HCT116 (cell line): ENCODE results near the gene NAPA. TPM values are rescaled to one million over a fixed set of nuclear protein-coding genes. Genes with fewer than 3 reads are reported as not detected.

Experiments used
- ATAC-seq: fragments of 200-7000 bp; cut with Tn5 transposase; 2 replicates; pipeline ENCODE4 v1.9.1; 2020; ENCODE audit warnings: mild to moderate bottlenecking, moderate library complexity
- BruUV-seq: library from RNA; stranded (reverse); fragments of 400-500 nt; replicated peaks from 2 replicates; lab custom pipeline; 2021; lab: Mats Ljungman, UMichigan
- CTCF ChIA-PET: fragments of 300-600 bp; sonication (Branson Sonifier 250); formaldehyde crosslinking; loops from one replicate; lab custom pipeline; 2021; ENCODE audit warnings: antibody characterized with exemption; lab: Charles Lee
- POLR2A ChIA-PET: fragments of 300-600, 350-600 bp; sonication (Branson Sonifier 250); formaldehyde crosslinking; loops from one replicate; lab custom pipeline; 2021; ENCODE audit warnings: antibody characterized with exemption; lab: Charles Lee
- RAD21 ChIA-PET, 2 experiments: fragments of 300-600 bp; sonication (Branson Sonifier 250); formaldehyde crosslinking; loops; one replicate each; lab custom pipeline; 2023; ENCODE audit warnings: low total read pairs in 2 of 2; ENCODE audit not compliant: uncharacterized antibody in 2 of 2, unreplicated experiment in 2 of 2, low non-redundant PET in 1 of 2; lab: Charles Lee
- DNase-seq: peaks from one replicate; pipeline ENCODE4 v3.0.0-alpha.2; 2010; ENCODE audit warnings: low read depth, low spot score
- H2AFZ ChIP-seq: fragments of 200-600 bp; shearing (Covaris generic), sonication (generic); 2 replicates; pipeline ENCODE4 v1.6.1; 2017; ENCODE audit warnings: low read depth, mixed run types, mixed read lengths, antibody characterized with exemption, low read length; ENCODE audit not compliant: poor library complexity, severe bottlenecking
- H3K27ac ChIP-seq: 2 replicates; pipeline ENCODE4 v1.5.1; 2012; ENCODE audit warnings: low read depth, low read length
- H3K27me3 ChIP-seq: fragments of 200-600 bp; sonication (generic); 2 replicates; pipeline ENCODE4 v1.6.1; 2016; ENCODE audit warnings: mixed run types, low read length, mixed read lengths; ENCODE audit not compliant: insufficient read depth
- H3K36me3 ChIP-seq, 2 experiments: fragments of 200-500 bp in 1 of 2; fragments of 200-600 bp in 1 of 2; sonication (Bioruptor generic) in 1 of 2; sonication (generic) in 1 of 2; 2 replicates each; pipeline versions ENCODE4 v1.5.1 to v1.6.1; 2014 to 2016; ENCODE audit warnings: low read length in 2 of 2, inconsistent platforms in 1 of 2, mixed read lengths in 1 of 2, mixed run types in 1 of 2; ENCODE audit not compliant: insufficient read depth in 2 of 2, control insufficient read depth in 1 of 2
- H3K4me1 ChIP-seq, 2 experiments: fragments of 200-600 bp in 1 of 2; sonication (generic) in 1 of 2; 2 replicates each; pipeline versions ENCODE4 v1.5.1 to v1.6.1; 2012 to 2017; ENCODE audit warnings: low read length in 2 of 2, inconsistent platforms in 1 of 2, mild to moderate bottlenecking in 1 of 2, mixed read lengths in 1 of 2, mixed run types in 1 of 2, moderate library complexity in 1 of 2; ENCODE audit not compliant: insufficient read depth in 2 of 2, control insufficient read depth in 1 of 2
- H3K4me2 ChIP-seq: fragments of 200-600 bp; sonication (generic); 2 replicates; pipeline ENCODE4 v1.6.1; 2017; ENCODE audit warnings: mixed run types, low read length, mixed read lengths
- H3K4me3 ChIP-seq, 2 experiments: fragments of 200-600 bp in 1 of 2; sonication (generic) in 1 of 2; replicated peaks in 1 of 2; 2 replicates each; pipeline ENCODE4 v1.5.1; 2011 to 2016; ENCODE audit warnings: low read length in 2 of 2, control low read depth in 1 of 2, low read depth in 1 of 2, mild to moderate bottlenecking in 1 of 2, mixed read lengths in 1 of 2, mixed run types in 1 of 2
- H3K79me2 ChIP-seq: fragments of 200-600 bp; sonication (generic); 2 replicates; pipeline ENCODE4 v1.6.1; 2017; ENCODE audit warnings: mild to moderate bottlenecking, mixed run types, low read length, moderate library complexity, mixed read lengths; ENCODE audit not compliant: insufficient read depth
- H3K9ac ChIP-seq: fragments of 200-600 bp; sonication (generic); 2 replicates; pipeline ENCODE4 v1.6.1; 2016; ENCODE audit warnings: low read length, mixed read lengths
- H3K9me2 ChIP-seq: fragments of 200-600 bp; sonication (generic), shearing (Covaris generic); 2 replicates; pipeline ENCODE4 v1.6.1; 2017; ENCODE audit warnings: mixed run types, mild to moderate bottlenecking, moderate library complexity; ENCODE audit not compliant: insufficient read depth
- H3K9me3 ChIP-seq, 2 experiments: fragments of 200-500 bp in 1 of 2; fragments of 200-600 bp in 1 of 2; sonication (Bioruptor generic) in 1 of 2; sonication (generic) in 1 of 2; 2 replicates each; pipeline ENCODE4 v1.6.1; 2014 to 2017; ENCODE audit warnings: low read length in 2 of 2, mixed read lengths in 2 of 2, inconsistent platforms in 1 of 2, low read depth in 1 of 2, mild to moderate bottlenecking in 1 of 2, mixed run types in 1 of 2, moderate library complexity in 1 of 2; ENCODE audit not compliant: control insufficient read depth in 1 of 2, insufficient read depth in 1 of 2
- H4K20me1 ChIP-seq: fragments of 200-600 bp; sonication (generic), shearing (Covaris generic); 2 replicates; pipeline ENCODE4 v1.6.1; 2017; ENCODE audit warnings: mixed run types, mild to moderate bottlenecking, moderate library complexity; ENCODE audit not compliant: insufficient read depth
- CBX3 ChIP-seq: IDR thresholded peaks from 2 replicates; pipeline ENCODE4 v1.6.1; 2012; ENCODE audit warnings: low read depth
- CTCF ChIP-seq, 3 experiments: fragments of 200-600 bp in 1 of 3; sonication (generic) in 1 of 3; IDR thresholded peaks in 2 of 3; conservative IDR thresholded peaks in 1 of 3; 2 replicates each; pipeline ENCODE4 v1.5.1; 2012 to 2017; ENCODE audit warnings: low read depth in 2 of 3, low read length in 2 of 3, antibody characterized with exemption in 1 of 3, borderline replicate concordance in 1 of 3, control low read depth in 1 of 3, mild to moderate bottlenecking in 1 of 3, mixed read lengths in 1 of 3, mixed run types in 1 of 3, moderate library complexity in 1 of 3; ENCODE audit not compliant: insufficient read depth in 1 of 3
- EZH2 ChIP-seq: fragments of 200-600 bp; sonication (generic); IDR thresholded peaks from 2 replicates; pipeline ENCODE4 v1.6.1; 2017; ENCODE audit warnings: antibody characterized with exemption, mixed run types
- FOSL1 ChIP-seq: IDR thresholded peaks from 2 replicates; pipeline ENCODE4 v1.6.1; 2012; ENCODE audit warnings: low read depth
- JUND ChIP-seq: IDR thresholded peaks from 2 replicates; pipeline ENCODE4 v1.6.1; 2012
- MAX ChIP-seq: IDR thresholded peaks from 2 replicates; pipeline ENCODE4 v1.6.1; 2012
- POLR2A ChIP-seq: IDR thresholded peaks from 2 replicates; pipeline ENCODE4 v1.7.0; 2011; ENCODE audit warnings: borderline replicate concordance; ENCODE audit not compliant: insufficient read depth, insufficient read length; ENCODE audit errors: extremely low read depth
- POLR2AphosphoS5 ChIP-seq: IDR thresholded peaks from 2 replicates; pipeline ENCODE4 v1.6.1; 2011; ENCODE audit warnings: mild to moderate bottlenecking, low read depth, low read length, moderate library complexity
- REST ChIP-seq: IDR thresholded peaks from 2 replicates; pipeline ENCODE4 v1.6.1; 2012; ENCODE audit warnings: low read depth
- SIN3A ChIP-seq: IDR thresholded peaks from 2 replicates; pipeline ENCODE4 v1.6.1; 2012; ENCODE audit warnings: low read depth
- SP1 ChIP-seq: IDR thresholded peaks from 2 replicates; pipeline ENCODE4 v1.6.1; 2012; ENCODE audit warnings: low read depth
- SRF ChIP-seq: IDR thresholded peaks from 2 replicates; pipeline ENCODE4 v1.6.1; 2012; ENCODE audit warnings: low read depth
- TCF7L2 ChIP-seq: IDR thresholded peaks from 2 replicates; pipeline ENCODE4 v1.7.0; 2011; ENCODE audit warnings: borderline replicate concordance, inconsistent platforms; ENCODE audit not compliant: insufficient read depth, insufficient read length; ENCODE audit errors: extremely low read depth
- YY1 ChIP-seq: IDR thresholded peaks from 2 replicates; pipeline ENCODE4 v1.6.1; 2011; ENCODE audit warnings: low read length, low read depth, moderate library complexity, mild to moderate bottlenecking; ENCODE audit not compliant: insufficient replicate concordance; ENCODE audit errors: extremely low read depth
- ZBTB33 ChIP-seq: IDR thresholded peaks from 2 replicates; pipeline ENCODE4 v1.6.1; 2011; ENCODE audit warnings: mild to moderate bottlenecking, low read length, moderate library complexity; ENCODE audit not compliant: insufficient replicate concordance; ENCODE audit errors: extremely low read depth
- ZFX ChIP-seq: fragments of 450-650 bp; IDR thresholded peaks from 2 replicates; pipeline ENCODE4 v1.6.1; 2017
- ZNF274 ChIP-seq: fragments of 200-500 bp; sonication (Bioruptor generic); IDR thresholded peaks from 2 replicates; pipeline ENCODE4 v1.6.1; 2014; ENCODE audit warnings: mild to moderate bottlenecking, low read depth, low read length, inconsistent platforms
- intact Hi-C: fragments of 100-400 bp; cut with micrococcal nuclease; formaldehyde crosslinking; loops from 2 replicates; pipeline ENCODE4 v1.10.0; 2022
- total RNA-seq: library from RNA; stranded (reverse); gene quantifications from one replicate; pipeline ENCODE4 v1.2.1, GENCODE V29; 2021; ENCODE audit not compliant: unreplicated experiment

The NAPA gene
- total RNA-seq, 1 experiment from 2014 or later, result 58.8 TPM

- DNase-seq (no peak), ATAC-seq (no peak)
- H3K79me2 ChIP-seq, result no peaks in the 10 kb centered on the region
- intact Hi-C loops, result no loop called here
- no peak overlapping the region for H3K4me2 ChIP-seq
- CTCF ChIA-PET, result no interaction called here
- H3K4me3 ChIP-seq, result no peak overlapping the region
- H4K20me1 ChIP-seq, result no peaks in the 10 kb centered on the region
- no peak for TF ChIP-seq ZNF274
- TF ChIP-seq POLR2A, result no peak
- TF ChIP-seq POLR2AphosphoS5, result no peak
- no peak for TF ChIP-seq TCF7L2
- no peak for TF ChIP-seq EZH2
- no peak for TF ChIP-seq SIN3A
- no peak for TF ChIP-seq FOSL1
- no peak for TF ChIP-seq REST
- no peak for TF ChIP-seq ZFX
- TF ChIP-seq MAX, result no peak
- TF ChIP-seq YY1, result no peak
- TF ChIP-seq JUND, result no peak
- TF ChIP-seq SRF, result no peak
- TF ChIP-seq ZBTB33, result no peak
- TF ChIP-seq CBX3, result no peak
- TF ChIP-seq CTCF (IDR thresholded peaks at IDR 0.05 in 2 of 3, conservative IDR thresholded peaks at IDR 0.05 in 1 of 3; ENCODE audit: borderline replicate concordance in 1 of 3, insufficient read depth in 1 of 3, low read depth in 2 of 3, low read length in 2 of 3), result no peak
- no peak for TF ChIP-seq SP1
- BruUV-seq, result no TSS peak
- POLR2A ChIA-PET, result no interaction called here
- no peaks in the 10 kb centered on the region for H3K36me3 ChIP-seq
- RAD21 ChIA-PET, result interaction anchor here in 1 of 2 experiments (0.6 kb wide), 1 partner anchor 990 kb away, joined by 4 read pairs; no protein-coding TSS in a partner anchor
- no peak overlapping the region for H3K27ac ChIP-seq
- H3K4me1 ChIP-seq, result no peaks in the 10 kb centered on the region
- no peak overlapping the region for H2AFZ ChIP-seq
- H3K9ac ChIP-seq, result no peak overlapping the region
- H3K27me3 ChIP-seq, result no peaks in the 10 kb centered on the region
- H3K9me2 ChIP-seq, result no peaks in the 10 kb centered on the region
- H3K9me3 ChIP-seq, result no peaks in the 10 kb centered on the region
These were observed 34.5 kb upstream of the NAPA start for GRCh38 chr19:47549261-47549862.
